Transverse colon (tissue), 4 donors: ENCODE results near the gene TLCD3A. TPM values are rescaled to one million over a fixed set of nuclear protein-coding genes. Genes with fewer than 3 reads are reported as not detected.

Experiments
- DNase-seq: peaks from one replicate; pipeline ENCODE4 v3.0.0-alpha.2; 2019
- H3K27ac ChIP-seq, 4 donors: fragments of 200-600 bp; sonication (generic); 2 replicates each; pipeline ENCODE4 v1.5.1; 2016 to 2018; ENCODE audit warnings: inconsistent platforms in 4 of 4
- H3K27me3 ChIP-seq: fragments of 200-600 bp; sonication (generic); 2 replicates; pipeline ENCODE4 v1.5.1; 2017; ENCODE audit warnings: inconsistent platforms
- H3K36me3 ChIP-seq, 4 donors: fragments of 200-600 bp; sonication (generic); 2 replicates each; pipeline ENCODE4 v1.5.1; 2017 to 2019; ENCODE audit warnings: inconsistent platforms in 4 of 4
- H3K4me1 ChIP-seq, 4 donors: fragments of 200-600 bp; sonication (generic); 2 replicates each; pipeline ENCODE4 v1.5.1; 2017 to 2020; ENCODE audit warnings: inconsistent platforms in 4 of 4
- H3K4me3 ChIP-seq, 4 donors: fragments of 200-600 bp; sonication (generic); 1 replicate in 1 of 4; 2 replicates in 3 of 4; pipeline versions ENCODE4 v1.5.1 to v1.6.1; 2017 to 2019; ENCODE audit warnings: inconsistent platforms in 4 of 4
- H3K9me3 ChIP-seq, 2 donors: fragments of 200-600 bp; sonication (generic); 2 replicates each; pipeline ENCODE4 v1.5.1; 2017 to 2019; ENCODE audit warnings: inconsistent platforms in 2 of 2
- CTCF ChIP-seq, 5 experiments: fragments of 200-600 bp in 3 of 5; fragments of 450-650 bp in 2 of 5; sonication (generic) in 3 of 5; IDR thresholded peaks; 1 replicate in 2 of 5; 2 replicates in 3 of 5; pipeline ENCODE4 v1.5.1; 2016 to 2017; ENCODE audit warnings: antibody characterized with exemption in 5 of 5, inconsistent platforms in 3 of 5, mild to moderate bottlenecking in 2 of 5, moderate library complexity in 1 of 5
- EP300 ChIP-seq: sonication (generic); formaldehyde crosslinking; IDR thresholded peaks from one replicate; pipeline ENCODE4 v1.6.1; 2017; ENCODE audit warnings: antibody characterized with exemption, low read depth
- POLR2A ChIP-seq: fragments of 450-650 bp; IDR thresholded peaks from one replicate; pipeline ENCODE4 v1.6.1; 2016; ENCODE audit warnings: antibody characterized with exemption, mild to moderate bottlenecking, moderate library complexity
- POLR2AphosphoS5 ChIP-seq, 3 donors: sonication (generic); formaldehyde crosslinking; IDR thresholded peaks; one replicate each; pipeline ENCODE4 v1.6.1; 2016; ENCODE audit warnings: antibody characterized with exemption in 3 of 3
- WGBS, 2 donors: methylation state at CpG; one replicate each; pipeline ENCODE4 v1.1.5; 2018; ENCODE audit warnings: low coverage in 1 of 2; 5-methylcytosine and 5-hydroxymethylcytosine counted together
- in situ Hi-C, 4 donors: fragments of 200-750 bp; cut with MboI; loops; one replicate each; pipeline versions ENCODE4 v1.15.0 to v1.15.1; 2017; ENCODE audit warnings: low sequenced_read_pairs in 3 of 4, low pct_ligation_motif_present in 1 of 4, low pct_unique_long_range_greater_than_20kb in 1 of 4
- intact Hi-C: fragments of 100-400 bp; cut with DNase I; formaldehyde crosslinking; loops from one replicate; pipeline ENCODE4 v1.15.1; 2023; ENCODE audit warnings: low total_unique reads
- total RNA-seq, 4 donors: library from RNA; depleted of rRNA; stranded (reverse); fragments of >200 nt; gene quantifications; one replicate each; pipeline ENCODE4 v1.1.0, GENCODE V29; 2016

Gene TLCD3A
- total RNA-seq, 4 donors from 2014 or later = 3.2 to 6.4 (median 4.1) TPM

GRCh38 chr17:692116-692515, 40.3 kb upstream of the TLCD3A start:
- WGBS, 2 donors = 70 to 85% methylated on average over 3 to 10 of the region's 10 CpGs
- no peak overlapping the region for H3K4me3 ChIP-seq
- peaks cover 0 to 38% (median 9%) of the 10 kb centered on the region in 4 donors for H3K36me3 ChIP-seq
- no peak for TF ChIP-seq CTCF (IDR thresholded peaks at IDR 0.05)
- no peak for TF ChIP-seq EP300
- TF ChIP-seq POLR2AphosphoS5 (IDR thresholded peaks at IDR 0.05) = no peak
- no peak overlapping the region for H3K27ac ChIP-seq
- no peaks in the 10 kb centered on the region for H3K27me3 ChIP-seq
- H3K4me1 ChIP-seq = peaks cover 0 to 7% (median 3%) of the 10 kb centered on the region in 4 donors
- no peak for DNase-seq
- in situ Hi-C loops = no loop called here
- intact Hi-C loops = no loop called here
- no peaks in the 10 kb centered on the region for H3K9me3 ChIP-seq

- Histone ChIP-seq H3K27ac (peak overlapping the region in 2 of 4 donors; percentile 7), H3K4me1 (peaks cover 0 to under 1% (median 0%) of the 10 kb centered on the region in 4 donors), H3K27me3 (no peaks in the 10 kb centered on the region), H3K9me3 (no peaks in the 10 kb centered on the region), H3K36me3 (peaks cover 0 to 48% (median 10%) of the 10 kb centered on the region in 4 donors), H3K4me3 (no peak overlapping the region)
- intact Hi-C loops (no loop called here), in situ Hi-C loops (no loop called here)
- no peak for DNase-seq
- no peak for TF ChIP-seq EP300
- no peak for TF ChIP-seq POLR2A
- no peak for TF ChIP-seq CTCF (IDR thresholded peaks at IDR 0.05)
- WGBS, 2 donors = 76 to 79% methylated on average over 7 to 14 of the region's 14 CpGs
Observed at GRCh38 chr17:693791-694638, 38.4 kb upstream of the TLCD3A start.

- WGBS, 2 donors = 82 to 87% methylated on average over 2 of the region's 2 CpGs
Observed at GRCh38 chr17:696369-696768, 36.0 kb upstream of the TLCD3A start.

More at GRCh38 chr17:696369-696768, 36.0 kb upstream of the TLCD3A start:
- no peak for TF ChIP-seq POLR2AphosphoS5 (IDR thresholded peaks at IDR 0.05)
- TF ChIP-seq EP300 = no peak
- TF ChIP-seq CTCF (IDR thresholded peaks at IDR 0.05) = no peak
- no peak for TF ChIP-seq POLR2A
- Histone ChIP-seq H3K27ac (no peak overlapping the region), H3K4me1 (peaks cover 0 to 16% (median 0%) of the 10 kb centered on the region in 4 donors), H3K9me3 (no peaks in the 10 kb centered on the region), H3K36me3 (peaks cover 0 to 48% (median 10%) of the 10 kb centered on the region in 4 donors), H3K27me3 (no peaks in the 10 kb centered on the region), H3K4me3 (no peak overlapping the region)
- in situ Hi-C loops (no loop called here), intact Hi-C loops (no loop called here)
- DNase-seq = no peak
